ENCODE results near the gene BRD4. TPM values are rescaled to one million over a fixed set of nuclear protein-coding genes. Genes with fewer than 3 reads are reported as not detected.
A peak's percentile ranks its signal among the peaks of the same experiment; 100 is the strongest.

Gene BRD4
- total RNA-seq, 1 experiment from 2014 or later = 144 TPM

DNA sequence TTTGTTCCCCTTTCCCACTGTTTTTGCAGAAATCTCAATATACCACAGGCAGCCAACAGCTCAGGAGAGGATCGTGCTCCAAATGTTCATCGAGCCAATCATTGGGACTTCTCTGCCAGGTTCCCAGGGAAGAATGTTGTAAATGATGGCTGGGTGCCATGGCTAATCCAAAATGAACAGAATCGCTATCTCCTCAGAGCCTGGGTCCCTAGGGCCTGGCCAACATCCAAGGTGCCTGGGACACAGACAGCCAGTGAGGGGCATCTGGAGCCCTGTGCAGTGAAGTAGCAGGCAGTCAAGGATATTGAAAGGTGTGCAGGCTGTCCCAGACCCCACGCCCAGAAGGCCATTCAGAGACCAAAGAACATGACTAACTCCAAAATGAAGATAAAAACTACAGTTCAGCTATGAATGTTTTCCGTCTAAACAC is 37.8 kb downstream of the BRD4 start:
- TF ChIP-seq, protein P1, sequence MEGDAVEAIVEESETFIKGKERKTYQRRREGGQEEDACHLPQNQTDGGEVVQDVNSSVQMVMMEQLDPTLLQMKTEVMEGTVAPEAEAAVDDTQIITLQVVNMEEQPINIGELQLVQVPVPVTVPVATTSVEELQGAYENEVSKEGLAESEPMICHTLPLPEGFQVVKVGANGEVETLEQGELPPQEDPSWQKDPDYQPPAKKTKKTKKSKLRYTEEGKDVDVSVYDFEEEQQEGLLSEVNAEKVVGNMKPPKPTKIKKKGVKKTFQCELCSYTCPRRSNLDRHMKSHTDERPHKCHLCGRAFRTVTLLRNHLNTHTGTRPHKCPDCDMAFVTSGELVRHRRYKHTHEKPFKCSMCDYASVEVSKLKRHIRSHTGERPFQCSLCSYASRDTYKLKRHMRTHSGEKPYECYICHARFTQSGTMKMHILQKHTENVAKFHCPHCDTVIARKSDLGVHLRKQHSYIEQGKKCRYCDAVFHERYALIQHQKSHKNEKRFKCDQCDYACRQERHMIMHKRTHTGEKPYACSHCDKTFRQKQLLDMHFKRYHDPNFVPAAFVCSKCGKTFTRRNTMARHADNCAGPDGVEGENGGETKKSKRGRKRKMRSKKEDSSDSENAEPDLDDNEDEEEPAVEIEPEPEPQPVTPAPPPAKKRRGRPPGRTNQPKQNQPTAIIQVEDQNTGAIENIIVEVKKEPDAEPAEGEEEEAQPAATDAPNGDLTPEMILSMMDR (conservative IDR thresholded peaks at IDR 0.05) = no peak
- no peak overlapping the region for H3K9ac ChIP-seq (ENCODE audit: extremely low read depth, insufficient read length, low read length)
- no peak overlapping the region for H4K8ac ChIP-seq (replicated peaks; ENCODE audit: insufficient read length, low read depth, low read length)
- H3K27ac ChIP-seq (ENCODE audit: insufficient read length, low read depth, low read length) = no peak overlapping the region
- WGBS (ENCODE audit: extremely low coverage, insufficient read length, low lambda C conversion rate) = no CpG with 5 or more reads among the region's 5 CpGs
- peaks cover 90% of the 10 kb centered on the region for H3K79me2 ChIP-seq (ENCODE audit: insufficient read depth, low read length)
- H3K4me1 Mint-ChIP-seq = peaks cover 82 to 84% of the 10 kb centered on the region in 2 experiments
- no peak overlapping the region for H2BK120ac ChIP-seq (ENCODE audit: low read depth, low read length, poor library complexity, severe bottlenecking)
- H3K14ac ChIP-seq (ENCODE audit: insufficient read depth, low read length) = no peak overlapping the region
- no peak overlapping the region for H3K4me3 Mint-ChIP-seq
- H3K9me3 Mint-ChIP-seq = peaks cover 0 to 2% of the 10 kb centered on the region in 2 experiments; a peak in 1 of 5 replicates
- peaks cover 31% of the 10 kb centered on the region for H3K4me1 ChIP-seq (ENCODE audit: insufficient read depth, low read length)
- no peaks in the 10 kb centered on the region for H3K9me3 ChIP-seq (ENCODE audit: control insufficient read depth, low read depth, low read length)
- no peak overlapping the region for H2BK12ac ChIP-seq (ENCODE audit: insufficient read length, low read depth, low read length)
- no peak overlapping the region for H2AFZ ChIP-seq (ENCODE audit: low read length)
- H3K23me2 ChIP-seq (ENCODE audit: insufficient read length, low read depth, low read length, poor library complexity, severe bottlenecking) = no peaks in the 10 kb centered on the region
- H3K36me3 Mint-ChIP-seq (ENCODE audit: insufficient read depth in 1 of 3, low read depth in 3 of 3) = peaks cover 6 to 12% (median 11%) of the 10 kb centered on the region in 3 experiments; a peak in 6 of 7 replicates
- H2BK5ac ChIP-seq (ENCODE audit: insufficient read length, low read length) = no peak overlapping the region
- H3T11ph ChIP-seq (ENCODE audit: low read length) = no peak overlapping the region
- H4K91ac ChIP-seq (ENCODE audit: insufficient read length, low read depth, low read length) = no peak overlapping the region
- no peak overlapping the region for H4K5ac ChIP-seq (ENCODE audit: insufficient read length, low read depth, low read length)
- peak overlapping the region in 2 of 3 experiments; percentile 61 to 66; a peak in 4 of 7 replicates for H3K27ac Mint-ChIP-seq
- no peak overlapping the region for H2BK15ac ChIP-seq (ENCODE audit: low read depth, low read length)
- H2BK20ac ChIP-seq (ENCODE audit: low read depth, low read length, poor library complexity, severe bottlenecking) = no peak overlapping the region
- H3K18ac ChIP-seq (ENCODE audit: insufficient read length, low read depth, low read length) = no peak overlapping the region
- peaks cover 5% of the 10 kb centered on the region for H4K20me1 ChIP-seq (ENCODE audit: control insufficient read depth, insufficient read depth, insufficient read length)
- H3K79me1 ChIP-seq (ENCODE audit: insufficient read depth, low read depth, low read length, poor library complexity, severe bottlenecking) = peaks cover 9% of the 10 kb centered on the region
- no peak overlapping the region for H3K4ac ChIP-seq (ENCODE audit: low read depth, low read length)
- DNase-seq = no peak
- no peaks in the 10 kb centered on the region for H3K27me3 Mint-ChIP-seq (ENCODE audit: low read depth)
- no peak overlapping the region for H3K4me2 ChIP-seq (ENCODE audit: insufficient read depth, insufficient read length, low read length)
- no peaks in the 10 kb centered on the region for H3K27me3 ChIP-seq (ENCODE audit: insufficient read depth, low read length)
- H3K56ac ChIP-seq (ENCODE audit: insufficient read length, low read depth, low read length) = no peak overlapping the region
- no peak overlapping the region for H2AK5ac ChIP-seq (ENCODE audit: insufficient read length, low read length)
- H3K23ac ChIP-seq (ENCODE audit: insufficient read length, low read depth, low read length) = no peak overlapping the region
